Measurements from ENCODE around the gene CXCR6.

Gene CXCR6

DNA sequence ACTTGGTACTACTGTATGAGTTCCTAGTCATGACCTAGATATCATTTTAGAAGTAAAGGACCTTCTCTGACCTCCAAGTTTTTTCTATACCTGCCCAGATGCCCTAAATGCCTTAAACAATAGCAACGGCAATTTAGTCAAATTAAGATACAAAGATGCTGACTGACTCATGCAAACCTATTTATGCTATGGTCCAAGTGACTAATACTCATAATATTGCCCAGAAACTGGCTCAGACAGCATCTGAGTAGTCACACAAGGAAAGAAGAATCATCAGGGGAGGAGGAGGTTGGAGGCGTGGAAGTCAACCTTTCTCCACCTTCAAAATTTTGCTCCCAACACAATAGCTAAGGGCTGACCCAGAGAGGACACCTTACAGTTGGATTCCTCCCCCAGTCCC lies 45.5 kb downstream of the CXCR6 start:
- ChIA-PET CTCF (interaction anchor here (2.9 to 5.1 kb wide), 2 partner anchors 50 to 89 kb away, joined by 10 to 22 read pairs; no protein-coding TSS in a partner anchor), POLR2A (no interaction called here)

DNA sequence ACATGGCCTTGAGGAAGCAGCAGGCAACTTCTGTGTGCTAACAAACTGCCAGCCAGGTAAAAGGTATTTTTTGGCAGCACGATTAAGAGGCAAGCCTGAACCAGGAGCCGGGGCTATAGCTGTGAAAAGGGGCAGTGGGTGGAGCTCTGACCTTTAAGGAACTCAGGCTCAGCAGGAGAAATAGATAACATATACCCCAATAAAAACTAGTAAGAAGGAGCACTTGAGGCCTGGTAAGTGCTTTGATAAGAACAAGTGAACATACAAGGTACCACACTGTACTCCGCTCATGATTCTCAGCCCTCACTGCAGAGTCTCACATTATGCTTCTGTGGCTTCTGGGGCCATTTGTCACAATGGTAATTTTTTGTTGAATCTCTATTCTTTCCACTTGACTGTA lies 46.9 kb downstream of the CXCR6 start:
- CTCF ChIA-PET = interaction anchor here (0.8 to 5.1 kb wide), 3 partner anchors 18 to 87 kb away, joined by 4 to 22 read pairs (median 10); no protein-coding TSS in a partner anchor
- TF ChIP-seq, protein P1, sequence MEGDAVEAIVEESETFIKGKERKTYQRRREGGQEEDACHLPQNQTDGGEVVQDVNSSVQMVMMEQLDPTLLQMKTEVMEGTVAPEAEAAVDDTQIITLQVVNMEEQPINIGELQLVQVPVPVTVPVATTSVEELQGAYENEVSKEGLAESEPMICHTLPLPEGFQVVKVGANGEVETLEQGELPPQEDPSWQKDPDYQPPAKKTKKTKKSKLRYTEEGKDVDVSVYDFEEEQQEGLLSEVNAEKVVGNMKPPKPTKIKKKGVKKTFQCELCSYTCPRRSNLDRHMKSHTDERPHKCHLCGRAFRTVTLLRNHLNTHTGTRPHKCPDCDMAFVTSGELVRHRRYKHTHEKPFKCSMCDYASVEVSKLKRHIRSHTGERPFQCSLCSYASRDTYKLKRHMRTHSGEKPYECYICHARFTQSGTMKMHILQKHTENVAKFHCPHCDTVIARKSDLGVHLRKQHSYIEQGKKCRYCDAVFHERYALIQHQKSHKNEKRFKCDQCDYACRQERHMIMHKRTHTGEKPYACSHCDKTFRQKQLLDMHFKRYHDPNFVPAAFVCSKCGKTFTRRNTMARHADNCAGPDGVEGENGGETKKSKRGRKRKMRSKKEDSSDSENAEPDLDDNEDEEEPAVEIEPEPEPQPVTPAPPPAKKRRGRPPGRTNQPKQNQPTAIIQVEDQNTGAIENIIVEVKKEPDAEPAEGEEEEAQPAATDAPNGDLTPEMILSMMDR (IDR thresholded peaks at IDR 0.05; ENCODE audit: control extremely low read depth, extremely low read depth, low read depth, missing control alignments) = no peak
- DNase-seq (ENCODE audit: extremely low spot score) = no peak
- POLR2A ChIA-PET = no interaction called here

More for the DNA sequence above, 45.5 kb downstream of the CXCR6 start:
- TF ChIP-seq, protein P1 (IDR thresholded peaks at IDR 0.05; ENCODE audit: control extremely low read depth, extremely low read depth, low read depth, missing control alignments) = no peak
- DNase-seq (ENCODE audit: extremely low spot score) = no peak

DNA sequence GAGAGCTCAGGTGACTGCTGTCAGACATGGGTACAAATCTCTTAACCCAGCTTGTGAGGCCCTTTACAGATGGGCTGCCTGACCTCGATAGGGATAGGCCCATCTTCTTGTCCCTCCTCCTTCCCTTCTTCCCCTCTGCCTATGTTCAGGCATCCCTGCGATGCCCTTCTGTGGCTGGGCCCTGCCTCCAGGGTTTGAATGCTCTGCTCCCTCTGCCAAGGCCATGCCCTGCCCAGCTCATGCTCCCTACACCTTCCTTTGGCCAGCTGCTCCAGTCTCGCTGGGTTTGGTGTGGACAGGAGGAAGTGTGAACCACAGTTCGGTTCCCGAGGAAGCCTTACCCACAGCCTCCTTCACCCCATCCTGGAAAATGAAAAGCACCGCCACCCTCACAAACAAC lies 48.1 kb downstream of the CXCR6 start:
- TF ChIP-seq, protein P1 (IDR thresholded peaks at IDR 0.05; ENCODE audit: control extremely low read depth, extremely low read depth, low read depth, missing control alignments) = no peak
- DNase-seq (ENCODE audit: extremely low spot score) = no peak
- ChIA-PET CTCF (interaction anchor here (2.9 kb wide), 1 partner anchor 52 kb away, joined by 10 read pairs; no protein-coding TSS in a partner anchor), POLR2A (no interaction called here)

DNA sequence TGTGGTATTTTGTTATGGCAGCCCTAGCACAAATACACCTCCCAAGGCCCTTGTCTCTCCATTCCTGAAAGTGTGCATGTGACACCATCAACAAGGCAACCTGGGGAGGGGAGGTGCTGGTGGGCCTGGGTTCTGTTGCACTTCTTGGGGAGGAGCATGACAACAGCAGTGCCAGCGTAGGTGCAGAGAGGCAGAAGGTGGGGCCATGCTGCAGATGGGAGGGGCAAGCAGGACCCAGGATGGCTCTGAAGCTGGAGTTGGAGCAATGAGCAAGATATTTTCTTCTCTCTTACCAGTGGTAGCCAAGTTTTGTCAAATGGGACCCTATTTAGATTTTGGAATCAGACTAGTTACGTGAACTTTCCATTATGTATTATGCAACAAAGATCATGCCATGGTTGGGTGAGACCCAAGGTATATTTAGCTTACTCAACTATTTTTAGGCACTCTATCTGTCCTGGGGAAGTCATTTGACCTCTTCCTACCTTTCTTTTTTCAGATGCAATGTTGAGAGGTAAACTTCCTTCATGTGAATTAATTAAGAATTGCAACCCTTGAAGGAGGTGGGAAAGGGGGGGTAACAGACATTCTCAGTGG lies 49.0 kb downstream of the CXCR6 start:
- TF ChIP-seq, protein P1 (IDR thresholded peaks at IDR 0.05; ENCODE audit: control extremely low read depth, extremely low read depth, low read depth, missing control alignments) = no peak

DNA sequence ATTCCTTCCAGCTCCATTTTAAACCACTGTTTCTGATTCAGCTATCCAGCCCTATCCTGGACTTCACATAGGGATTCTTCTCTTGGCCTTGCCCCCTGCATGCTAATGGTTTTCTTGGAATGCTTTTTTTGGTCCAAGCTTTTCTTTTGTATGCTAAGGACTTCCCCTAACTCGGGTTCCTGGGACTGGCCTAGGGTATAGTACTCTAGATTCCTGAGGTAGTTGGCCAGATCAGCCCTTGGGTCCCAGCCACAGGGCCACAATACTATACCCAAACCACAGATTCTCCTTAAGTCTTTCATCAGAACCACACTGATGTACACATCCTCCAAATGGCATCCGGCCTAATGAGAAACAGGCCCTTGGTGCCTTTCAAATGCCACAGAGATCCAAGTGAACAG lies 49.6 kb downstream of the CXCR6 start:
- CTCF ChIA-PET = interaction anchor here (0.8 to 2.4 kb wide), 9 partner anchors 11 to 386 kb away, joined by 3 to 8 read pairs (median 3); no protein-coding TSS in a partner anchor
- POLR2A ChIA-PET = no interaction called here
- TF ChIP-seq, protein P1 (IDR thresholded peaks at IDR 0.05; ENCODE audit: control extremely low read depth, extremely low read depth, low read depth, missing control alignments) = no peak
- DNase-seq (ENCODE audit: extremely low spot score) = no peak

More for the DNA sequence above, 49.0 kb downstream of the CXCR6 start:
- ChIA-PET POLR2A (no interaction called here), CTCF (interaction anchor here (0.8 to 2.4 kb wide), 6 partner anchors 10 to 86 kb away, joined by 3 to 8 read pairs (median 4); no protein-coding TSS in a partner anchor)
- no peak for DNase-seq (ENCODE audit: extremely low spot score)

DNA sequence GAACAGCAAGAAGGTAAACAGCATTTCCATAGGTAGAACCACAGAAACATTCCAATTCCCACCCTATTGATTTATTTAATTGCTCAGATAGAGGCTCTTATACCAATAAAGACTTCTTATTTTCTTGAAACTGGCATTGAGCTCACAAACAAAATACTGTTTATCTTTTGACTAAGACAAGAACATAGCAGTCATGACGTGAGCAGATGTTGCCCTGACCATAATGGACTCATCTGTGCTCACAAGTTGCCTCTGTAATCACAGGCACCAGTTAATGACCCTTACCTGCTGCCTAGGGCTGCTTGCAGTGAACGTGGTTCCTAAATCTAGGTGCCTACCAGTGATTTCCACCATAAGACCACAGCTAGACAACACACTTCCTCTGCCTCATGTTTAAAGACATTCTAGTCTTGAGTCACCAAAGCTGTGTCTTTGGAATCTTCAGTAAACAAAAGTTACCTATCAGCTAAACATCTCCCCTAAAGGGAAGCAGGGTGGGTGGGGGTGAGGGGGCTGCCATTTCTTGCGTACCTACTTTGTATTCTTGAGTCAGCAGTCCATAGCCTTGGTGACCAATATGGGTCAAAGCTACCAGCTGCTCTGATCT lies 50.3 kb downstream of the CXCR6 start:
- TF ChIP-seq, protein P1 (IDR thresholded peaks at IDR 0.05; ENCODE audit: control extremely low read depth, extremely low read depth, low read depth, missing control alignments) = no peak
- DNase-seq (ENCODE audit: extremely low spot score) = peak; percentile 26
- POLR2A ChIA-PET = interaction anchor here (0.6 kb wide), 1 partner anchor 39 kb away, joined by 3 read pairs; no protein-coding TSS in a partner anchor
- CTCF ChIA-PET = interaction anchor here (1.0 to 2.4 kb wide), 11 partner anchors 9 to 385 kb away, joined by 3 to 22 read pairs (median 4); no protein-coding TSS in a partner anchor
